DMS79 treated with DMSO at 0.1 percent for 48 hours (cell line): ENCODE results near the gene NLGN1.
"Not testable (repeated sequence)": the region's sequence is repeated elsewhere in the genome, so short reads cannot be mapped to it uniquely, and the experiment has no call there.

ENCODE experiments used
- DNase-seq: peaks from one replicate; lab custom pipeline; 2025; lab: John Stamatoyannopoulos, UW

The NLGN1 gene

DNA sequence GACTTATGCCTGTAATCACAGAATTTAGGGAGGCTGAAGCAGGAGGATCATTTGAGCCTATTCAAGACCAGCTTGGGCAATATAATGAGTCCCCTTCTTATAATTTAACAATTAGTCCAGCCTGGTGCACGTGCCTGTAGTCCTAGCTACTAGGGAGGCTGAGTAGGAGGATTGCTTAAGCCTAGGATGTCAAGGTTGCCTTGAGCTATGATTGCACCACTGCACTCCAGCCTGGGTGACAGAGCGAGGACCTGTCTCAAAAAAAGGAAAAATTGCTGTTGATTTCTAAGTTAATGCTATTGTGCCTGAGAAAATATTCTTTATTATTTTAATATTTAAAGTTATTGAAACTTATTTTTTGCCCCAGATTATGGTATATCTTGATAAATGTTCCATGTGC, 159.0 kb downstream of the NLGN1 start:
- no peak for DNase-seq

DNA sequence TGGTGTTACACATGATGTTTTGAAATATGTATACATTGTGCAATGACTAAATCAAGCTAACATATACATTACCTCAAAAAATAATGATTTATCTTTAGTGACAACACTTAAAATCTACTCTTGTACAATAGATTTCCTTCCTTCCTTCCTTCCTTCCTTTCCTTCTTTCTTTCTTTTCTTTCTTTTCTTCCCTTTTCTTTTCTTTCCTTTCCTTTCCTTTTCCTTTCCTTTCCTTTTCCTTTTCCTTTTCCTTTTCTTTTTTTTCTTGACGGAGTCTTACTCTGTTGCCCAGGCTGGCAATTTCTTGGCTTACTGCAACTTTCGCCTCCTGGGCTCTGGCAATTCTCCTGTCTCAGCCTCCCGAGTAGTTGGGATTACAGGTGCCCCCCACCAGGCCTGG, 170.5 kb downstream of the NLGN1 start:
- DNase-seq: no peak

DNA sequence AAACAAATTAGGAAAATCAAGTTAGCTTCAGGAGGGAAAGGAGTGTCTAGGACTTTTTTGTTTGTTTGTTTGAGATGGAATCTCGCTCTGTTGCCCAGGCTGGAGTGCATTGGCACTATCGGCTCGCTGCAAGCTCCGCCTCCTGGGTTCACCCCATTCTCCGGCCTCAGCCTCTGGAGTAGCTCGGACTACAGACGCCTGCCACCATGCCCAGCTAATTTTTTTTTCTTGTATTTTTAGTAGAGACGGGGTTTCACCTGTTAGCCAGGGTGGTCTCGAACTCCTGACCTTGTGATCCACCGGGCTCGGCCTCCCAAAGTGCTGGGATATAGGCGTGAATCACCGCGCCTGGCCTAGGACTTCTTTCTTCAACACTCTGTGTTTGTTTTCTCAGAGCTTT, 171.1 kb downstream of the NLGN1 start:
- DNase-seq: no peak

DNA sequence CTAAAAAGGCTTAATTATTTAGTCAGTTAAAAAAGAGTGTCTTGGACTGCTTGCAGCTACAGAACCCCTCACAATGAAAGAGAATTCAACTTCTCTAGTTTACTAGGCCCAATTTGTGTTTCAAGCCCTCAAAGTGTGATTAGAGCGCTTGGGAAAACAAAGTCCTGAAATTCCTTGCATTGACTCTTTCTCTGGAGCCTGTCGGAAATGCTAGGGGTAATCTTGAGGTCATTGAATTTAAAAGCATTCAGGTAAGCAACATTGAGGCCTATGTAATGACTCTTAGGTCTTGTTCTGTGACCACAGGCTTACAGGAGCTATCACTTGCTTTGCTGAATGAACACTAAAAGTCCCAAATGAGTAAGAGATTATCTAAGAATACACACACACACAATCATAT, 186.0 kb downstream of the NLGN1 start:
- DNase-seq: no peak

DNA sequence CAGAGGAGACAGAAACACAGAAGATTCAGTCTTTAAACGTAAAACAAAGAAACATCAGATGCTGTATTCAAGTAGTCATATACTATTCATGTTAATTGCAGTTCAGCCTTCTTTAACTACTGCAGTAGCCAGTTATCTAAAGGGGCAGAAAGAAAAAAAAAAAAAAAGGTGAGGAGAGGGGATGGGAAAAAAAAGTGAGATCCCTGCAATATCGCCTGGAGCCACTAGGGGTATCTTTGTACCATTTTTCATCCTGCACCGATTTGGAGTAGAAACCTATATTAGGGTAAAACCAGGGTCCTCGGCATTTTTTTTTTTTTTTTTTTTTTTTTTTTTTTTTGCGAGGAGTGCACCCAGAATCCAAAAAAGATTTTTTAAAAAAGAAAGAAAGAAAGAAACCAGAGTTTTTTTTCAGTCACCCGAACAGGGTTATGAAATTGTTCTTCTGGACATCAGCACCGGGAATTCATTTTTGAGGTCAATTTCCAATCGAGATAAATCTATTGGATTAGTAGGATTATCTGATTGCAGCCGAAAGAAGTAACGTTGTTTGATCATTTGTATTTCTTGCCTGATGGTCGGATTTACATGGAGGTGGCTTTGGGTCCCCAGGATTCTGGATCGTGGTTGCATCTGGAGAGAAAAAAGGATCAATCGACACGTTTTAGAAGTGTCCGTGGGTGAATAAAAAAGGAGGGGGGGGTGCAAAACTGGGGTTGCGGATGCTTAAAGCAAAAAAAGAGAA, 186.7 kb downstream of the NLGN1 start:
- peak; percentile 67 for DNase-seq

DNA sequence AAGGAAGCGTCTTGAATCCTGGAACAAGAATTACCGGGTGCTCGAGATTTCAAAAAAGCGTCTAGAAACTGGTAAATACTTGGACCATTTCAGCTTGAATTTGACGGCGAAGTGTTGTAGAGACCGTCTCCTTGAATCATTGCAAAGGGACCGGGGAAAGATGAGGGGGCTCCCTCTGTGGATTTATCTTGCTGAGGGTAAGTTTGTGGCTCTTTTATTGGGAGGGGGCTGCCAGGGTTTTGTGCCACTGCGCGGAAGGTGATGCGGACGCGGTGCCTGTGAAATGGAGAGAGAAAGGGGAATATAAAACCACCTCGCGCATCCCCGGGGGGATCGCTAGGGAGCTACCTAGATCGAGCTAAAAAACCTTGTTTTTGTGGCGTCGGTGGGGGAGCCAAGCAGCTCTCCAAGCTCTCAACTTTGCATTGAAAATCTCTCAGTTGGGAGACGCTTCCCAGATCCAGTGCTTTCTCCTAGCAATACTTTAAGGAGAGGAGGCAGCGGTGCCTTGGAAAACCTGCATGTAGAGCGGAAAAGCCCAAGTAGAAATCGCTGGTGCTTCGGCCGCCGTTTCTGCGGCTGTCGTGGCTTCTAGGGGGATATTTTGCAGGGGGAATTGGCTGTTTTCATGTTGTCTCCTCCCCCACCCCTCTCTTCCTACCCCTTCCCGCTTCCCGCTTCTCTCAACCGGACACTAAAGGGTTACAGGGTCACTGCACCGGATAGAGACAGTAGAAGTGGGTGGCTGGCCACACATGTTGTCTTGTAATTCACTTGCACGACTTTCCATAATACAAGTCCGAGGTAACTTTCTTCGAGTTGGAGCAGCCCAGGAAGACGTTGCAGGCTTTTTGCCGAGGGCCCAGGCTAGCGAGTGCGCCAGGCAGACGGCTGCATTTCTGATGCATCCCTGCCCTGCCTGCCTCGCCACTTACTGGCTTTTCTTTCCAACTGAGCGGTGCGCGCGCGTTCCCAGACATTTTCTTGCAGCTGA, 187.6 kb downstream of the NLGN1 start:
- peak; percentile 80 for DNase-seq

DNA sequence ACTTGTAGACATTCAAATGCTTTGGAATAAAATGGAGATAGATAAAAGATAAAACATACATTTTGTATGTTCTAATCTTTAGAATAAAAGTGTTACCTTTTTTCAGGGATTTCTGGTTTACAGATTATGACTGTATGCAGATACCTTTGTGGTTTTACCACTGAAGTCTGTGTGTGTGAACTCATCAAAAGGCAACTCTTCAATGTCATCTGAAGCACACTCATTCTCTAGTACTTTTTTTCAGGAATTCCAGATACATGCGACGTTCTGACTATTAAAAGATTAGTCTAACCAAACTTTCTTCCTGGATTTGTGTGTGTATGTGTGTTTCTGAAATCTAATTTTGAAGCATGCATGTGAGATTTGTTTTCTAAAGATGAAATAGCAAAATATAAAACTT, 188.6 kb downstream of the NLGN1 start:
- peak; percentile 49 for DNase-seq

DNA sequence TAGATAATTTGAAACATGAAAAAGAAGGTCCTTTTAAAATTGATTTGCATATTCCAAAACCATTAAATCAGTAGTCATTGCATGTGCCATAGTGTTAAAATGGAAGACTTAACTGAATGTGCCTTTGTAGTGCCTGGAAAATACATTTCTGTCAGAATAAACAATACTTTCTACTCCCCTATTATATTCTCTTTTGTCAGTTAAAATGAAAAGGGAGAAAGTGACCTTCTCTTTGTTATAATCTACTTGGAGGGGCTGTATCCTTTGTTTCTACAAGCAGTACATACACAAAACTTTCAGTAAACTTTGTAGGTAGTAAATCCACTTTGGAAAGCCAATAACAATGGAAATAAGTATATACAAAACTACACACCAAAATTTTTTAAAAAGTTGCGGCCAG, 189.5 kb downstream of the NLGN1 start:
- DNase-seq: no peak

DNA sequence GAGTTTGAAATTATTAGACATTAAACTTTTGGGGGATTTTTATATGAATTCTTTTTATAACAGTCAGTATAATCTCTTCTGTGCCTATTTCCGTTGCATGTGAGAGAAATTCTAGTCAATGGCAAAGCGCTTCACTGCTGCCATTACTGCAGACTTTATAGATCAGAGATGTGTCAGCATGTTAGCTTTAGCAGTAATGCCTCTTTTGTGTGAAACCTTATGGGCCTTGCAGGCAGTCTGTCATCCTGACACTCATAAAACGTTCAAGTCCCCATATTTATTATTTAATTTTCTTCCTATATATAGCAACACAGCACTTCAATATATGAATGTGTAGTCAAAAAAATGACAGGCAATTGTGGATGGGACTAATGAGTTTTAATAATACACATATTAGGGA, 191.0 kb downstream of the NLGN1 start:
- no peak for DNase-seq

DNA sequence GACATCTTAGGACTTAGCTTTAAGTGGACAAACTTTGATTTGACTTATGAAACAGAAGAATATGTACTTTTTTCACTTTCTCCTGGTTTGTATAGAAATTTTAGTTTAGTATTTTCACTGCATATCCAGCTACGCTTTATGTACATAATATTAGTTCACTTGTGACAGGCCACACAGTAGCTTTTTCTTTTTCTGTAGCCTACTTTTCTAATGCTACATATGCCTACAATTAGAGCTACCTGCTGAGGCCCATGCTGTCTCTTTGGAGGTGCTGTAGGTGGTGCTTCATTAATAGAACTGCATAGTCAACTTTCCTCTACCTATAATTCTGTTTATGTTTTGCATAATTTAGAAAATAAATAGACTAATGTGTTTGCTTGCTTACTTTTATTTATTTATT, 191.6 kb downstream of the NLGN1 start:
- DNase-seq: no peak

DNA sequence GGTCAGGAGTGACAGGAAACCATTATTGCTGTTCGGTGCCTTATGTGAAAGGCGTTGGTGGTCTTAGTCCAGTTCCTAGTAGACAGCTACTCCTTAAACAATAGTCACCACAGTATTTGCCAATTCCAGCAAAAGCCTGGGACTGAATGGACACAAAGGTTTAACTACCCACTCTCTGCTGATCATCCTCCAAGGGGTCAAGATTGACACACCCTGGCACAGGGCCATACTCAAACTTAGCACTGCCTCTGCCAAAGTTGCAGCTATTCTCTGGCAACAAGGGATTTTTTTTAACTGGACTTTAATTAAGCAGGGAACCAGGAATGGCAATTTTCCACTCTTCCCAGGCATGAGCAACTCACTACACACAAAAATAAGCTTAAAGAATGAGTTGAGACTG, 193.9 kb downstream of the NLGN1 start:
- no peak for DNase-seq

DNA sequence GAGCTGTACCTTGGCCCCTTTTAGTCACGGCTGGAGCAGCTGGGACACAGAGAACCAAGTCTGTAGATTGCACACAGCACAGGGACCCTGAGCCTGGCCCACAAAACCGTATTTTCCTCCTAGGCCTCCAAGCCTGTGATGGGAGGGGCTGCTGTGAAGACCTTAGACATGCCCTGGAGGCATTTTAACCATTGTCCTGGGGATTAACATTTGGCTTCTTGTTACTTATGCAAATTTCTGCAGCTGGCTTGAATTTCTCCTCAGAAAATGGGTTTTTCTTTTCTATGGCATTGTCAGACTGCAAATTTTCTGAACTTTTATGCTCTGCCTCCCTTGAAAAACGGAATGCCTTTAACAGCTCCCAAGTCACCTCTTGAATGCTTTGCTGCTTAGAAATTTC, 197.3 kb downstream of the NLGN1 start:
- DNase-seq: not testable (repeated sequence)

DNA sequence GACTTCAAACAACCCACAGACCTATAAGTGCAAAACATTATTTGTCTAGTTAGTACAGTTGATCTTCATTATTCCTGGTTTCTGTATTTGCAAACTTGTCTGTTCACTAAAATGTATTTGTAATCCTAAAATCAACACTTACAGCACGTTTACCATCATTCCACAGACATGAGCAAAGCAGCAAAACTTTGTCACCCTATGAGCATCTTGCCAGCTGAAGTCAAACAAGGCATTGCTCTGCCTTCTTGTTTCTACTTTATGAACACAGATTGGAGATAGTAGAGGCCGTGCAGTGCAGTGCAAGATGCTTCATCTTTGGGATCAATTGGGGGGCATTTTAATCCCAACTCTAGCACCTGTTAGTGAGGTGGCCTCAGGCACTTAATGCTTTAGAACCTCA, 202.1 kb downstream of the NLGN1 start:
- no peak for DNase-seq

DNA sequence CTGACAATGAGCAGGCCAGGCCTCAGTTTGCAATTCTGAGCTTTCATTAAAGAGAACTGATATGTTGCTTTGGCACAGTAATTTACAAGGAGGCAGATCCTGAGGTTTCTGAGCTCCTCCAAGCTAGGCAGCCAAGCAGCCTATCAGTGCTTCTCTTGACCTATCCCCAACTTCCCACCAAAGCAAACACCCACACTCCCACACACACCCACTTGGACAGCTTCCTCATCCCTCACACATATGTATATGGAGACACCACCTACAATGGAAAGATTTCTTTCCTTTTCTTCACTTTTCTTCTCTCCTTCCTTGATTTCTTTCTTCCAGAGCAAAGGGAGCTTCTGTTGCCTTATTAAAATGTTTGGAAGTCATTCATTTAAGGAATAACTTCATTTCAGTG, 217.0 kb downstream of the NLGN1 start:
- DNase-seq: no peak

DNA sequence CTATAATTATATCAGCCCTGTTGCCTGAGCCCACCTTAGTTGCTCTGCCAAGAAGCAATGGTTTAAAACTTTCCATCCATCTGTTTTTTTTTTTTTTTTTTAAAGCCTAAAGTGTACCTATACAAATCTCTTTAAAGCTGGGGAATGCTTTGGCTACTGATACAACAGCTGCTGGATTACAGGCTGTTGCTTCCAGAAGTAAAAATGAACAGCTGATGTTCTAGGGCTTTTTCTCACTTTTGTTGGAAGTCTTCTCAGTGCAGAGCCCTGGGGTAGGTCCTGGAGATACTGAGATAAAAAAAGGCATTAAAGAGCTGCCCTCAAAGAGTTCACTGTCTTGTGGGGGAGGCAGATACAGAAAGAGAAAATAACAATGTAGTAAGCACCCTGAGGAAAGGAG, 218.1 kb downstream of the NLGN1 start:
- no peak for DNase-seq

DNA sequence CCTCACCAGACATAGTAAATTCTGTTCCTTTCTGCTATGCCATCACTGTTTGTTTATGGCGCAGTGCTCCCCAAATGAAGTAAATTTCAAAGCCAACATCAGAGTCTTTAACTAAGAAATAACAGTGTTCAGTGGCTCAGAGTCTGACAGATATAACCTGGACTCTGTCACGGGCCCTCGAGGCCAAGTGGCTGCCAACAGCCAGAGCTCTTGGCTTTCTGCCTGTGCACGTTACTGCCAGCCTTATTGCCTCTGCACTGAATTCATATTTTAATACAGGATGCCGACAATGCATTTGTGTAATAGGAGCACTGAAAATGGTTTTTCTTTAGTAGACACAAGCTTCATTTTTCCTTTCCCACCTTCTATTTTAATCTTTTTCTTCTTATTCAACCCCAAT, 219.9 kb downstream of the NLGN1 start:
- peak; percentile 73 for DNase-seq

DNA sequence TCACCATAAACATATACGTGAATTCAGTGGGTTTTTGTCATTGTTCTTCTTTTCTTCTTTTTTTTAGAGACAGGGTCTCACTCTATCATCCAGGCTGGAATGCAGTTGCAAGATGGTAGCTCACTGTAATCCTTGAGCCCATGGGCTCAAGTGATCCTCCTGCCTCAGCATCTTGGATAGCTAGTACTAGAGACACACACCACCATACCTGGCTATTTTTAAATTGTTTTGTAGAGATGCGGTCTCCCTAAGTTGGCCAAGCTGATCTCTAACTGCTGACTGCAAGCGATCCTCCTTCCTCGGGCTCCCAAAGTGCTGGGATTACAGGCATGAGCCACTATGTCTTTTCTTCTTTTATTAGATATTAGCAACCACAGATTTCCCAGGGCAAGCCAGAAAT, 220.6 kb downstream of the NLGN1 start:
- DNase-seq: no peak

DNA sequence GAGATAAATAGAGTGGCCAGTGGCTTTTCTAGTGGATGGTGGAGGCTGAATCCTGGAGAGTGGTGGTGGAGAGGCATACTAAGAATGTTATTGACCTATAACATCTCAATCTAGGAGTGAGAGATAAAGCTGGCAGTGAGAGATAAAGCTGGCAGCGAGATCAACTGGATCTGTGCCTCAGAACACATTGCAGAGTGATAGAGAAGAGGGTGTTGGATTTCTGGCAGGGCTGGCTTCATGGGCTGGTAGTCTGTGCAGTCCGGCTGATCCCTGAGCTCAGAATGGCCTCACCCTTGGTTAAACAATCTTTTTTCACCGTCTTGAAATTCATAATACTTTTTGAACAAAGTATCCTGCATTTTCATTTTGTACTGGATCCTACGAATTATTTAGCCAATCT, 221.2 kb downstream of the NLGN1 start:
- DNase-seq: no peak

DNA sequence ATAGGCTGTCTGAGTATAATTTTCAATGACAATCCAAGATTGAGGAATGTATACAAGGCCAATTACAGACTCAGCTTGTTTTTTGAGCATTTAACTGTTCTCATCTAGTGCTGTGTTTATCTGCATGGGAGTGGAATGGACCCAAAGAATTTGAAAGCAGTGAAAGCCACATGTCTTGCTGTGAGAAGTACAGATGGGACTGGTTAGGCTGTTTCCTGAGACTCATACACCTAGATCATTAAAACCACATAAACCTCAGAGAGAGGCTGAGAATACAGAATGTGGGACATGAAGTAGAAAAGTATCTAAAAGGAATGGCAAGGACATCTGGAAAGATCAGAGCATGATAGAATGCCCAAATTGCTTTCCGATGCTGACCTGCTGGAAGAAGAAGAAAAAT, 224.6 kb downstream of the NLGN1 start:
- DNase-seq: no peak

DNA sequence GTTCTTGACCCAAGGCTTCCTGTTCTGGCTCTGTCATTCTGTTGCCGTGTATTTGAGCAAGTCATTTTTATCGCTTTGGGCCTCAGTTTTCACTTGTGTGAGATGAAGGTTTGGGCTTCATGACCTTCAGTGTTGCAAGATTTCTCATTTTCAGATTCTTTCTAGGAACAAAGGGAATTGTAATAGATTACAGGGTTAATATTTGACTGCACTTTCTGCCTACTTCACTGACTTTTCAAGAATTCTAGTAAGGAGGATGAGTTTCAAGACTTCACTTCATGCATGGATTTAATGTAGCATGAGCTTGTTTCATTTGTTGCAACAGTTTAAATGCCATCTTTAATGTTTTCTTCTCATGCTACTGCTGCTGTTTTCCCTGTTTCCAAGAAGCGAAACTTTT, 226.5 kb downstream of the NLGN1 start:
- no peak for DNase-seq

DNA sequence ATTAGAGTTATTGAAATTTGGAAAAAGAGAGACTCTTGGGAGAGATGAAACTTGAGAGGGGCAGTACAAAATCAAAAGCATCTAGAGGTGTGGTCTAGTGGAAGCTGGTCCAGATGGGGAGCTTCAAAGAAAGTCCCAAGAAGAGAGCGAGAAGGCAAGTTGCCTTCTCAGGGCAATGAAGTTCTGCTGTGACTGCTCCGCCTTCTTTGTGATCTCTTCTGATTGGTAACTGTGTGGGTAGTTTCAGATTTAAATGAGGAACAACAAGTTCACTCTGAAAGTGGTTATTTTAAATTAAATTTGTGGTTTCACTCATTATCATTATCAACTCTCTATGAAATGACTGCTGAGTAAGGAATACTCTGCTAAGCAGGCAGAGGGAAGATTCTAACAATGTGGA, 233.3 kb downstream of the NLGN1 start:
- no peak for DNase-seq

DNA sequence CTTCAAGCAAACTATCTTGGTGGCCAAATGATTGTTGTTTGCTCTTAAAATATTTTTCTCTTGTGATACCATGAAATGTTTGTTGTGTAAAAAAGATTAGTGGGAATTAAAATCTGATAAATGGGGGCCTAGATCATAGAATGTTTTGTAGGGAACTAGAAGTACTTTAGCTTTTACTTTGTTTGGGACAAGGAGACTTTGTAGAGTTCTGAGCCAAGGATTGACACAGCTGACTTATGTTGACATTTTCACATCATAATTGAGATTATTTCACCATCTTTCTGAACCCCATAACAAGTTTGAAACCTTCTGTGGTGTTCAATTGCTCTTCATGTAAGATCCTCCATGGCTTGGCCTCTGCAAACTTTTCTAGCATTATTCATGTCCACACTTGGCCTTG, 235.4 kb downstream of the NLGN1 start:
- no peak for DNase-seq

DNA sequence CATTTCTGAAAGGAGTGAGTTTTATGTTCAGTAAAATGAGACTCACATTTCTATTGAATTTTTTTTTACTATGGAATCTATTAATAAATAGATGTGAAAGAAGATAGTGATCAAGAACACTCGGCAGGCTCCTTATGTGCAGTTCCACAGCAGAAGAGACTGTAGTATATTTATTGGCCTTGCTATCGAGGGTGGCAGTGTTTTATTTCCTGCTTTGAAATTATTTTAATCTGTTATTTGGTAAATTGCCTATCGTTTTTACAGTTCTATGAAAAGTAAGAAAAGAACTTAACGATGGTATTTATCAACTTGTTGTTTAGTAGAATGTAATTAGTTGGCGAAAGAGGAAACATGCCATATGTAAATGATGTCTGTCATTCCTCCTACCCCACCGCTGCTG, 238.3 kb downstream of the NLGN1 start:
- no peak for DNase-seq
